K562 (cell line): ENCODE results near the gene KCNK1.

ENCODE experiments used
- HNRNPUL1 ChIP-seq: fragments of 200-400 bp; formaldehyde crosslinking; IDR thresholded peaks from 2 replicates; pipeline ENCODE4 v1.6.1; 2017; ENCODE audit warnings: low read length
- TF ChIP-seq, protein P1 (sequence below): sonication (generic); formaldehyde crosslinking; IDR thresholded peaks from 2 replicates; pipeline ENCODE4 v1.5.0; 2020; ENCODE audit warnings: missing genetic modification reagents

DNA sequence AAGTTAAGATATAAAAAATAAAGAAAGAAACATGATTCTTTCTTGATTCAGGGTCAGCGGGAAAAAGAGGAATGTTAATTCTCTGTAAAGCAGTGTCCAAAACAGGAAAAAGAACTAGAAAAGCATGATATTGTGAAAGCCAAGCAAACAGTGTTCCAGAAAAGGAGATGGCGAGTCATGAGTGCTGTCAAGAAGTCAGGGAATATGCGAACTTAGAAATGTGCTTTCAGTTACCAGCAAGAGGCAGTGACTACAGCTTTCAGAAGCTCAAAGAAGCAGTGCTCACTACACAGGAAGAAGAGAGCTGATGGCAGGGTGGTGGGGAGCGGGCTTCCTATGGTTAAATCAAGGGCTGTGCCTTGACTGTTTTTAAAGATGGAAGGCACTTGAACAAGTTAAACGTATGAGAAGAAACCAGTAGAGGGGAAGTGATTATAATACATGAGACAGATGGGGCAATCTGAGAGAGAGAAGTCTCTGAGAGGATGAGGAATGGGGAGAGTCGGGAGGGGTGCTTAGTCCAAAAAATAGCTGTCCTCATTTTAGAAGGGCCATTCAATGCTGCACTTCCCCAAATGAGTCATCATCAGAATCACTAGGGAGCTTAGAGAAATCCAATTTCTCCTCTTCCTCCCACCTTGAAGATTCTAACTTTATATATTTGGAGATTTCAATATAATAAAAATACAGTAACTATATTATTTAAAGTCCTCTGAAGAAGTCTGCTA is 90.4 kb downstream of the KCNK1 start:
- TF ChIP-seq, protein P1, sequence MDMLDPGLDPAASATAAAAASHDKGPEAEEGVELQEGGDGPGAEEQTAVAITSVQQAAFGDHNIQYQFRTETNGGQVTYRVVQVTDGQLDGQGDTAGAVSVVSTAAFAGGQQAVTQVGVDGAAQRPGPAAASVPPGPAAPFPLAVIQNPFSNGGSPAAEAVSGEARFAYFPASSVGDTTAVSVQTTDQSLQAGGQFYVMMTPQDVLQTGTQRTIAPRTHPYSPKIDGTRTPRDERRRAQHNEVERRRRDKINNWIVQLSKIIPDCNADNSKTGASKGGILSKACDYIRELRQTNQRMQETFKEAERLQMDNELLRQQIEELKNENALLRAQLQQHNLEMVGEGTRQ (CRISPR knock-in tag): no peak
- TF ChIP-seq HNRNPUL1: no peak
